SHP77 treated with DMSO at 0.1 percent for 48 hours (cell line): ENCODE measurements around the gene B4GALT7.
"Not testable (repeated sequence)": the region's sequence is repeated elsewhere in the genome, so short reads cannot be mapped to it uniquely, and the experiment has no call there.

Source experiments
- DNase-seq: peaks from one replicate; lab custom pipeline; 2025; lab: John Stamatoyannopoulos, UW

B4GALT7 gene

DNA sequence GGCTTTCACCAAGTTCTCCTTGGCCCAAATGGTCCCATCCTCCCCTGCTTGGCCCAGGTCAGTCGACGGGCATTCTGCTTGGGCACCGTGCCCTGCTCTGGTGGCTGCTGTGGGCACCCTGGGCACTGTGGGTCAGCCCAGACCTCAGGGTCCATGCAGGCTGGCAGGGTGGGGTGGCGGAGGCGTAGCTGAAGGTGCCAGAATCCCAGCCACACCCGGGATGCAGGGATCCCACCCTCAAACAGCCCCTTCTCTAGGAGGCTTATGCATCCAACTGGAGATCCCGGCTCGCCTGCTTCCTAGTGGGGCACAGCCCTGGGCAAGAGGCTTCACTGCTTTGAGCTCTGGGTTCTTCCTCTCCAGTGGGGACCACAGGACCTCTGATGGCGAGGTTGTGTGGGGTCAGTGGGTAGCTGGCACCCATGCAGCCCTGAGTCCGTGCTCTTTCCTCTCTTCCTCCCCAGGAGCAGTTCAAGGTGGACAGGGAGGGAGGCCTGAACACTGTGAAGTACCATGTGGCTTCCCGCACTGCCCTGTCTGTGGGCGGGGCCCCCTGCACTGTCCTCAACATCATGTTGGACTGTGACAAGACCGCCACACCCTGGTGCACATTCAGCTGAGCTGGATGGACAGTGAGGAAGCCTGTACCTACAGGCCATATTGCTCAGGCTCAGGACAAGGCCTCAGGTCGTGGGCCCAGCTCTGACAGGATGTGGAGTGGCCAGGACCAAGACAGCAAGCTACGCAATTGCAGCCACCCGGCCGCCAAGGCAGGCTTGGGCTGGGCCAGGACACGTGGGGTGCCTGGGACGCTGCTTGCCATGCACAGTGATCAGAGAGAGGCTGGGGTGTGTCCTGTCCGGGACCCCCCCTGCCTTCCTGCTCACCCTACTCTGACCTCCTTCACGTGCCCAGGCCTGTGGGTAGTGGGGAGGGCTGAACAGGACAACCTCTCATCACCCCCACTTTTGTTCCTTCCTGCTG lies 9.4 kb downstream of the B4GALT7 start:
- DNase-seq, result no peak

DNA sequence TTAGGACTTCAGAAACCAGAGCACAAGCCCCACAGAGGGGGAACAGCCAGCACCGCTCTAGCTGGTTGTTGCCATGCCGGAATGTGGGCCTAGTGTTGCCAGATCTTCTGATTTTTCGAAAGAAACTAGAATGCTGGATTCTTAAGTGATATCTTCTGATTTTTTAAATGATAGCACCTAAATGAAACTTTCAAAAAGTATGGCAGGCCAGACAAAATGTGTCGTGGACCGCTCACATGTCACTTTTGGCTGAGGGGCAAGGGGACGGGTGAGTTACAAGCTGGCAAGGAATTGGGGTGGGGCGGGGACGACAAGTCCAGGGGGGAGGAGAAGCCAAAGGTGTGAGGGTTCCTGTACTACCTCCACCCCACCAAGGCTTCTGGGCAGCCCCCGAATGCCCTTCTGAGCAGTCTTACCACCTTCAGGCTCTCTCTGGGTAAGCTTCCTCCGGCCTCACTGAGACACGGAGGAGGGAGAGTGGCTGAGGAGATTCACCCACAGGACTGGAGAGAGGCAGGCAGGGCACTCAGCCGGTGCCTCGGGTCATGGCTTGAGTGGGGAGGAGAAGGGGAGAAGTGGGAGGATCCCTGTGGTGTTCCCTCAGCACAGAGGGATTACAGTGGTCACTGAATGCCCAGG lies 10.3 kb downstream of the B4GALT7 start:
- DNase-seq, result no peak

DNA sequence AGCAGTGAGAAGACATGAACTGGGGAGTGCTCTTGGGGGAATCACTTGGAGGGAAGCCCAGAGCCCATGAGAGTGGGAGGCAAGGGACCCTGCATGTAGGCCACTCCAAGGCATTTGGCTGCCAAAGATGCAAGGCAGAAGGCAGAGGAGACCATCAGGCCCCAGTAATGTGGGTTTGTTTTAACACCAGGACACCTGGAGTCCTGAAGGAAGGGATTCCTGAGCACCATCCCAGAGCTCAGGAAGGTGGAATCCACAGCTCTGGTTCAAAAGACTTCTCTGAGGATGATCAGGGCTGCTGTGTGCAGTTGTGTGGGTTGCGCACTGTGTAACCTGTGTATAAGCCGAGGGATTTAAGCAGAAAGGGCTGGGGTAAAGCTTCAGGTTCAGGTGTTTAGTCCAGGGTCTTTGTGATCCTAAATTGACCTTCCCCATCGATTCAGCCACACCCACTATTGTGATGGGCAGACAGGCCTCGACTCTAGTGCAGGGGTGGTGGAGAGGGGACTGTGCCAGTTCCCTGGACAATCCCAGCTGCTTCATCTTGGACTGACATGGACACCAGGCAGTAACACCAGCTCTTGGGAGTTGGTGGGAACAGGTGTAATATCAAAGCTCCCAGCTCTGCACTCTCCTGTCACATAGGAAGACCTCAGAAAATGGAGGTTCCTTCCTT lies 11.0 kb downstream of the B4GALT7 start:
- DNase-seq, result no peak

DNA sequence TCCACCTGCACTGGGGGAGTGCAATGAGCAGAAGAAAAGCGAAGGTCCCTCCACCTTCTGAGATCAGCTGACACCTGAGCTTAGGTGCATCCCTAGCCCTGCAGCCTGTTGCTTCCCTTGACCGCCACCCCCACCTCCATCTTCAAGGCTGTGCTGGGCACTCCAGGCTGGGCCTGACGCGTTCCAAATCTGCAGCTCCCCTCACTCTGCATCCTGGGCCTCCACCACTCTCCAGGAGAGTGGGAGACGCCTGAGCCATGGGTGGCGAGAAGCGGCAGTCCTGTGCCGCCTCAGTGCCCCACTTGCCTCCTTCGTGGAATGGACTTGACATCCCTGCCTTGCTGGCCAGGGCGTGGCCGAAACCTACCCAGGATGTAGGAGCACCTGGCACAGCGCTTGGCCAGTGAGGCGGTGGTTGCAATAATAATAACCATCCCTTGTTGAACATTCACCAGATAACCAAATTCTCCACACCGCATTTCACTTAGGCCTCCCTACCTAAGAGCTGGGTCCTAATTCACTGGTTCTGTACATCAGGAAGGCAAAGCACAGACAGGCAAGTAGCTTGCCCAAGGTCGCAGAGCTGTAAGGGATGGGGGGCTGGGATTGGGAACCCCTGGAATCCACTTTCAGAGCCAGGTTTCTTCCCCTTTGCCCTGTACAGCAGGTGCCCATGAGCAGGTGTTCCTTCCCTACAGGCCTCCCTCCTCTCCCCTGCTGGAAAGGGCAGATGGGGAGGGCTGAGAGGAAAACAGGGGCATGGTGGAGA lies 11.7 kb downstream of the B4GALT7 start:
- DNase-seq, result no peak

DNA sequence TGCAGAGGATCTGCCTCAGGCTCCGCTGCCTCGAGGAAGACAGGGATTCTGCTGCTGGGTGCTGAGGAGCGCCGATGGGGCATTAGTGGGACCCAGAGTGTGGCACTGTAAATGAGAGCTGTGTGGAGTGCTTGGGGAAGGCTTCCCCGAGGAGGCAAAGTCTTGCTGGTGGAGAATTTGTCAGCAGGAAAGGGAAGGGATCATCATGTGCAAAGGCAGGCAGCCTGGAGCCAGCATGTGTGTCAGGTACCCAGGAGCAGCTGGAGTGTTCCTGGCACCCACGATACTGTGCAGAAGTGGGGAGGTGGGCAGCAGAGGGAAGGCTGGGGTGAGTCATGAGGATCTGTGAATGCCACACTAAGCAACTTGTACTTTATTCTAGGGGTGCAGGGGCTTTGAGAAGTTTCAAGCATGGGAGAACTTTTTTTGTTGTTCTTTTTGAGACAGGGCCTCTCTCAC lies 12.3 kb downstream of the B4GALT7 start:
- DNase-seq, result no peak

DNA sequence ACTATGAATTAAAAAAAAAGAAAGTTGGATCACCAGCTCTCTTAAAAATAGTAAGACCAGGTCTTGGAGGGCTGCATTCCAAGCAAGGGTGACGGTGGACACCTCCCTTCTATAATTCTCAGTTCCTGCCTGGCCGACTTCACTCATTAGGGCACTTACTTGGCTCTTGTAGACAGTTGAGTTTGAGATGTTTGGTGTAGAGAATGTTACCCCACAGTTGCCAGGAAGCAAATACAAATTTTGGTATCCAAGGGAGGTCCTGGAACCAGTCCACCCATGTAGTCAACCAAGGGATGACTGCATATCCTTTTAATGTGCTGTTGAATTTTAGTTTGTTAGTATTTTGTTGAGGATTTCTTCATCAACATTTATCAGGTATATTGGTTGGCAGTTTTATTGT lies 20.6 kb downstream of the B4GALT7 start:
- DNase-seq, result no peak

DNA sequence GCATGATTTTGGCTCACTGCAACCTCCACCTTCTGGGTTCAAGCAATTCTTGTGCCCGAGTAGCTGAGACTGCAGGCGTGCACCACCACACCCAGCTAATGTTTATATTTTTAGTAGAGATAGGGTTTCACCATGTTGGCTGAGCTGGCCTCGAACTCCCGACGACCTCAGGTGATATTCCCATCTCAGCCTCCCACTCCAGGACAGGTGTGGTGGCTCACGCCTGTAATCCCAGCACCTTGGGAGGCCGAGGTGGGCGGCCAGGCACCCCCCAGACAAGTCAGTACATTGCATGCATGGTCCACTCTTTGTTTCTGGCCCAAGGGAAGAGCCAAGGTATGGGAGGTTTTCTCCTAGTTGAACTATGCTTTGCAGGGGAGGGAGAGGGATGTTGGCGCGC lies 24.2 kb downstream of the B4GALT7 start:
- not testable (repeated sequence) for DNase-seq

DNA sequence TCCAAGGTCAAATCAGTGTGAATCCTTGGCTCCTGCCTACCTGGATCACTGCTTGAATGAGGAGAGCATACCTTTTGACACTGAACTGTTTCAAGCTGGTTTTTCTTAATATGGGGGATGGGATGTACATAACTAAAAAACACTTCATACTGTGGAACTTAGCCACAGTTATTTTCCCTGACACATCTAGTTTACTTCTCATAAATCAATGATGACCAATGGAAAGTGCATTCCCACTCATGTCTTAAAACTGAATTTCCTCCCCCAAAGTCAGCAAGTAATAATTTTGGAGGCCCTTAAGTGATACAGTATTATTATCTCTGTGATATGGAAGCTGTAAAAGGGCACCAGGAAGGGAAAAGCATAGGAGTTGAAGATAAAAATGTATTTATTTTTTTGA lies 30.3 kb downstream of the B4GALT7 start:
- not testable (repeated sequence) for DNase-seq

DNA sequence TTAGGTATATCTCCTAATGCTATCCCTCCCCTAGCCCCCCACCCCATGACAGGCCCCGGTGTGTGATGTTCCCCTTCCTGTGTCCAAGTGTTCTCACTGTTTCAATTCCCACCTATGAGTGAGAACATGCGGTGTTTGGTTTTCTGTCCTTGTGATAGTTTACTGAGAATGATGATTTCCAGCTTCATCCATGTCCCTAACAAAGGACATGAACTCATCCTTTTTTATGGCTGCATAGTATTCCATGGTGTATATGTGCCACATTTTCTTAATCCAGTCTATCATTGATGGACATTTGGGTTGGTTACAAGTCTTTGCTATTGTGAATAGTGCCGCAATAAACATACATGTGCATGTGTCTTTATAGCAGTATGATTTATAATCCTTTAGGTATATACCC lies 35.0 kb downstream of the B4GALT7 start:
- DNase-seq, result not testable (repeated sequence)

DNA sequence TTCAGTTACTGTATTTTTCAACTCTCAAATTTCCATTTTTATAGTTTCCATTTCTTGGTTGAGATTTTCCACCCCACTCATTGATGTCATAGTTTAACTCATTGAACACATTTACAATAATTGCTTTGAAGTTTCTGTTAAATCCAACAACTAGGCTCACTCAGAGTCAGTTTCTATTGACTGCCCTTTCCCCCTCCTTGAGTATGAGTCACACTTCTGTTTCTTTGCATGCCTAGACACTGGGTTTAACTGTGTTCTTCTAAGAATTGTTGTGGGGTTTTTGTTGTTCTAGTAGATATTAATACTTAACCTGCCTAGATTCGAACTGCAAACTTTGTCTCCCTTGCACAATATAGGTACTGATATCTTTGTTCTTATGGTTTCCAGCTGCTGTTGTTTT lies 45.5 kb downstream of the B4GALT7 start:
- DNase-seq, result not testable (repeated sequence)

DNA sequence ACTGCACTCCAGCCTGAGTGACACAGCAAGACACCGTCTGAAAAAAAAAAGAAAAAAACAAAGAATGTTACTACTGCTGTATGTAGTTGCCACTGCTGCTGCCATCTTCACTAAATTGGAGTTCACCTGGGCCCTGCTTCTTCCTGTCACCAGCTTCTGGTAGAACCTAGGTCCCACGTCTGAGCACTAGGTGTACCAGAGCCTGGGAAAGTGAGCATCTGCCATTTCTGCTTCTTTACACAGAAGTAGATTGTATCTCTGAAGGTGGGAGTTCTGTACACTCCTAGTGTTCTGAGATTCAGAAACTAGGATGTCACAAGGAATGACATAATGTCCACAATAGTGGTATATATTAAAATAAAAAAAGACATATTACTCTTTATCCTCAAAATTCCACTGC lies 51.3 kb downstream of the B4GALT7 start:
- DNase-seq, result not testable (repeated sequence)

DNA sequence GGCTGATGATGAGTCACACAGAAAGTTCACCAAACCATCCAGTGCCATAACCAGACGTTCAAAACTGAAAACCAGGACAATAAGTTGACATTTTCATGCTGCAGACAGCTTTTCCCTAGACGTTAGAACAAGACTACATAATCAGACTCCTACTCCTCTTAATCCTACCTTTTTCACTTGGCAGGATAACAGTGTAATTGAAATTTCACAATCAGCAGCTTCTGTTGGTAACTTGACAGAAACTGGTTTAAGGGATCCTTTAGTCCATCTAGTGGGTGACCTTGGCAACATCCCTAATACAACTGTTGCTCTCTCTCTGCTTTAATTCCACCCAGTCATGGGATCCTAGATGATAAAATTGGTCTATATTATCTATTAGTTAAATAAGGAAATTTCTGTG lies 57.9 kb downstream of the B4GALT7 start:
- DNase-seq, result not testable (repeated sequence)

DNA sequence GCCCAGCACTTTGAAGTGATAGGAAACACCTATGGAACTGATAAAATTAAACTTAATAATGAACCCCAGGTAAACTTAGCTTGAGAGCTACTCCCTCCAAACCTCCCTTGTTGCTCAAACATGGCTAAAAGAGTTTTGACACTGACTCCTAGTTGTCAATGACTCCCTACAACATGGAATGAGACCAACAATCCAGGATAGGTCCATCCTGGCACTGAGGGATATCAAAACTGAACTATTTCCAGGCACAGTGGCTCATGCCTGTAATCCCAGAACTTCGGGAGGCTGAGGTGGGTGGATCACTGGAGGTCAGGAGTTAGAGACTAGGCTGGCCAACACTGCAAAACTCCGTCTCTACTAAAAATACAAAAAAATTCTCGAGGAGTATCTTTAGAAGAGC lies 58.6 kb downstream of the B4GALT7 start:
- not testable (repeated sequence) for DNase-seq
